Retina (tissue), 1 donor: ENCODE results near the gene TTLL11.

Experiments used
- DNase-seq: peaks from one replicate; pipeline ENCODE4 v3.0.0-alpha.2; 2016

Gene TTLL11

DNA sequence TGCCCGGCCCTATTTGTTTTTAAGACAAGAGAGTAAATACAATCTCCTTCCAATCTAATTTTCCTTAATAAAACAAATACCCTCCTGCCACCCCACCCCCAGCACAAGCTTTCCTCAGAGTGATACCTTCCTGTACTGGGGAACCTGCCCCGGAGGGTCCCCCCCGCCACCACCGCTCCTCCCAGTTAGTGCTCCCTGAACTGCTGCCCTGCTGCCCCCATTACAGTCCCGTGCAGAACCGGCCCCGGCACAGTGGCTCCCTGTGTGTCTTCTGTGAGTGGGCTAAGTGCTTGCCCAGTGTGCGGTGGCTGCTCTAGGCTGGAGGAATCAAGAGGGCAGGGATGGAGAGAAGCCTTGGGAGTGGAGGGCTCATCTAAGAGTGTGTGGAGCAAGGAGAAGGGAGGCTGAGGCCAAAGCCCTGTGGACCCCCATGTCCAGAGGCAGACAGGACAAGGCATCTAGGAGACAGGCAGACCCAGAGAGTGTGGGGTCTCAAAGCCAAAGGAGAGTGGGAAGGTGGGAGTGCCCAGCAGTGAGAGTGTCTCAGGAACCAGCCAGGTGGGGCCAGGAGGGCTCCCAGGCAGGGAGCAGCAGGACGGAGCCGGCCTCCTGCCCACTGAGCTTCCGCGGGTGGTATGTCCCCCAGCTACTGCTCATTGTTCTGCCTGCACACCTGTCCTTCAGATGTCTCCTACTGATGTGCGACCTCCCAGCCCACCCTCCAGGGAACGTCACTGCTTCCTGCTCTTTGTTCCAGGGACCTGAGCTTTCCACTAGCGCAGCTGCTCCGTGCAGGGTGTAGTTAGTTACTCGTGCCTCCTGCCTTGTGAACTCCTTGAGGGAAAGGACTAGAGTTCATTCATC lies 312.7 kb downstream of the TTLL11 start:
- DNase-seq = no peak

DNA sequence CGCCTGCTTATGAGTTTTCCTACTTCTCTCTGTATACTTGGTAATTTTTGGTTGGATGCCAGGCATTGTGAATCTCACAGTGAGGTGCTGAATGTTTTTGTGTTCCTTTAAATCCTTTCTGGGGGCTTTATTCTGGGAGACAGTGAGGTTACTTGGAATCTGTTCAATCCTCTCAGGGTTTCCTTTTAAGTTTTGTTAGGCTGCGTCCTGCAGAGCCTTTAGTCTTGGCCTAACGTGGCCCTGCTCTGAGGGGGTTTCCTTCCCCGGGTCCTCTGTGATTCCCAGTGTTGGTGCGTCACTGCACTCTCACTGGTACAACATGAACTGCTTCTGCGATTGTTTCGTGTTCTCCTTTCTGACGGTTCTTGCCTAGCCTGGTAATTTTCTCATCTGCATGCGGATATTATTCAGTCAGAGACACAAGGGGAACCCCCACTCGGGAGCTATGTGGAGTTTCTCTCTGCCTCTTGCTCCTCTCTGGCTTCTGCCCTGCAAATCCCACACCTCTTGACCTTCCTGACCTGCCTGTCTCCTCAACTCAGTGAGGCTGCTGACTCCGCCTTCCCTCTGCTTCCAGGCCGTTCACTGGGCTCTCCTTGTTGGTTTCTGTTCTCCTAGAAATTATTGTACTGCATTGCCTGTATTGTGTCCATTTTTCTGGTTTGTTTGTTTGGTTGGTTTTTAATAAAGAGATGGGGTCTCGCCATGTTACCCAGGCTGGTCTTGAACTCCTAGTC lies 313.6 kb downstream of the TTLL11 start:
- DNase-seq = no peak

DNA sequence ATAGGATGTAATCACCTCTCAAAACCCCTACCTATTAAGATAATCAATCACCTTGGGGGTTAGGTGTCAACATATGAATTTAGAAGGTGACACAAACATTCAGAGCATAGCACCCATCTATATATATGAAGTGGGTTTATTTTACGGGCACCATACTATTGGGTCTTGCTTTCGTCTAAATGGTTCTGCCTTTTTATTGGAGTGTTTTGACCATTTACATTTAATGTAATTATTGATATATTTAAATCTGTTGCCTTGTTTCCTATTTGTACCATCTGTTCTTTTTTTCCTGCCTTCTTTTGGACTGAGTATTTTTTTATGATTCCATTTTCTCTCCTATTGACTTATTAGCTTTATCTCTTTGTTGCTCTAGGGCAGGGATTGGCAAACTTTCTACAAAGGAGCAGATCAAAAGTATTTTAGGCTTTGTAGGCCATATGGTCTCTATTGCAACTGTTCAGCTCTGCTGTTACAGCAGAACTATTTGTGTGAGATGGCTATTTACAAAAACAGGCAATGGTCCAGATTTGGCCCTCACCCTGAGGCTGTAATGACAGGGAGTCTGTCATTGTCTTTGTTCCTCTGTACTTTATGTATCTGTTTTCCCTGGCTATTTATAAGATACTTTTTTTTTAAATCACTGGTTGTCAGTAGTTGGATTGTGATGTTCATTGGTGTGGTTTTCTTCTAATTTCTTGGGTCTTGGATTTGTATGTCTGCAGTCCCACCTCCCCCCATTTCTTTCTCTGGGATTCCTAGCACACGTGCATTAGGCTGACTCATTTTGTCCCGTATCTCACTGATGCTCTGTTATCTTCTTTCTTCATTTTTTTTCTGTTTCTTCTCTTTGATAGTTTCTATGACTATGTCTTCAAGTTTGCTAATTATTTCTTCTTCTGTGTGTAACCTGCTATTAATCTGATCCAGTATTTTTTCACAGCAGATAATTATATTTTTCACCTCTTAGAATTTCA lies 314.6 kb downstream of the TTLL11 start:
- DNase-seq = no peak

DNA sequence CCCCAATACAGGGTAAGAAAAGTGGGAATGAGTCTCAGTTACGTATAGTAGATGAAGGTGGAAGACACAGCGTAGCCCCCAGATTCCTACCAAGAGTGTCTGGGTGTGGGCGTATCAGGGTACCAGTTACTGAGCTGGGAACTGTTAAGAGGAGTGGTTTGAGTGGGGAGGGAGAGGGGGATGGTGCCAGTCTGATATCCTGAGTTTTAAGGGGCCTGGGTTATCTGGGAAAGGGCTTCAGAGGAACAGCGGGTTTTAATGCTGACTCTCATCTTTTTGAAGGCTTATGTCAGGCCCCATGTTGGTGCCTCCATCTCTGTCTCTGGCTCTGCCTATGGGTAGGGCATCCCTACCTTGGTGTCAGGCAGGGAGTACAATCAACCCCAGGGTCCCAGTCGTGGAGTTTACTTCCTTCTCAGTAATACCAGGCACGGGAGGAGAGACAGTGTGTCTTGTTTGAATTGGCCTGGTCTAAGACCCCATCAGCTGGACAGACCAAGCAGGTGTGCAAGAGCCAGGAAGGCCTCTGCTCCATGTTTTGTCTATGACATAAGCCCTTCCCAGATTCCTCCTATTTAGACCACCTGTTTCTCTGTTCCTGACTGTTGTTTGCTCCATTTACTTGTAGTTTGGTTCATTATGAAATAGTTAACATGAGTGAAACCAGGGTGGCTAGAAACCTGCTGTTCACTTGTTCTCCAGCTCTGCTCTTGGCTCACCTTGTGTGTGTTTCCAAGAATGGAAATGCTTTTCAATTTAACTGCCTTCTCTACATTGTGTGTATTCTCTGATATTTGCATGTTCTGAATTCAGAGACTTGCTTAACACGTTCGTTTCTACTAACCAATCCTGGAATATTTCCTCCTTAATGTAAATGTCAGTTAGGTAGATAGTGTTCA lies 316.1 kb downstream of the TTLL11 start:
- DNase-seq = no peak

DNA sequence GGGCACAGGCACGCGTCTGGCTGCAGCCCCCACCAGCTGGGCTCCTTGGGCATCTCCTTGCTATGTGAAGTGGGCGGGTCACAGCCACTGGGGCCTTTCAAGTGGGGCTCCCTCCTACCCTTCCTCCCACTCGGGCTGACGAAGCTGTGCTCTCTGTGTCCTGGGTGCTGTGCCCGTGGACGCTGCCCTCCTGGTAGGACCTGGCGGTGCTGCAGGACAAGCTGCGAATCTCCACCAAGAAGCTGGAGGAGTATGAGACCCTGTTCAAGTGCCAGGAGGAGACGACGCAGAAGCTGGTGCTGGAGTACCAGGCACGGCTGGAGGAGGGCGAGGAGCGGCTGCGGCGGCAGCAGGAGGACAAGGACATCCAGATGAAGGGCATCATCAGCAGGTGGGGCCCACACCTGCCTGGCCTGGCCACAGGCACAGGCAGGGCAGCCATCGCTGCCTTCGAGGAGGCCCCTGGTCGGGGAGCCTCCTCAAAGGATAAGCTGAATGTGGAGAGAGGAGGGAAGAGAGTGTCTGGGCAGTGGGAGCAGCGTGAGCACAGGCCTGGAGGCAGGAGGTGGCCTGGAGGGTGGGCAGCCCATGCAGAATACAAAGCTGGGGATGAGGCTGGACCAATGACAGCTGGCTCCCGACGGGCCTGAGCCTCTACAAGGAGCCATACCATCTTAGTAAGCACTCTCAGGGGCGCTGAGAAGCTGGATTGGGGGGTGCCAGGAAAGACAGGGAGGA lies 316.9 kb downstream of the TTLL11 start:
- no peak for DNase-seq

DNA sequence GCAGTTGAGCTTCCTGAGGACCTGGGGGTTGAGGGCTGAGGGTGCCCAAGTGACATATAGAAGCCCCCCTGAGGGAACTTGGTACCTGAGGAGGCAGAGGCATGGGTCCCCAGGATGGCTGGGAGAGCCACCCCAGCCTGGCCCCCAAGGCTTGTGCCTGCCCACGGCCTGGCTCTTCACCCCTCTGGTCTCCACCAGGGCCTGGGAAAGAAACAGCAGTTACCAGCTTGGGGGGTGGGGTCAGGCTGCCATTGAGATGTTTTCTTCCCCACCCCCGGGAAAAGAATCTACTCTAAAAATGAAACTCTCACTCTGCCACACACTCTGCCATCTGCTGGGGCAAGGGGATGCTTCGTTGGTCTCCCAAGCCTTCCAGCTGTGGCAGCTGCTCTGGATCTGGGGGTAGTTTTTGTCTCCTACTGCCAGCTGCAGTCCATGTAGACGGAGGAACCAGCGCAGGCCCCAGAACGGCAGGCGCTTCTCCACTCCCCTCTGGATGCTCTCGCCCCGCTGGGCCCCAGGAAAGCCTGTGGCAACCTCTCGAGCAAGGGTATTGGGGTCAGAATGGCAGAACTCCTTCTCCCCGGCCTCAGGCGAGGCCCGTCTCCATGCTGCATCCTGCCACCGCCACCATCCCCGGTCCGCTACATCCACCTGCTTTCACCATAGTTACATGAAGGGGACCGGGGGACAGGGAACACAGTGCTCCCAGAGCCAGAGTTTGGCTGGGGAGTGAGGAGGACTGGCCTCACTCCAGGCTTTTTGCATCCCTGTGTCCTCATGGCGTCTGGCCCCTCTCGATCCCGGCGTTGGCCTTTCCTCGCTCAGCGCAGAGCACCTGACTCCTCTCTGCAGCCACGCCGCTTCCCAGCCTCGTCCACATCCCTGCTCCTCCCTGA lies 318.1 kb downstream of the TTLL11 start:
- DNase-seq = no peak

DNA sequence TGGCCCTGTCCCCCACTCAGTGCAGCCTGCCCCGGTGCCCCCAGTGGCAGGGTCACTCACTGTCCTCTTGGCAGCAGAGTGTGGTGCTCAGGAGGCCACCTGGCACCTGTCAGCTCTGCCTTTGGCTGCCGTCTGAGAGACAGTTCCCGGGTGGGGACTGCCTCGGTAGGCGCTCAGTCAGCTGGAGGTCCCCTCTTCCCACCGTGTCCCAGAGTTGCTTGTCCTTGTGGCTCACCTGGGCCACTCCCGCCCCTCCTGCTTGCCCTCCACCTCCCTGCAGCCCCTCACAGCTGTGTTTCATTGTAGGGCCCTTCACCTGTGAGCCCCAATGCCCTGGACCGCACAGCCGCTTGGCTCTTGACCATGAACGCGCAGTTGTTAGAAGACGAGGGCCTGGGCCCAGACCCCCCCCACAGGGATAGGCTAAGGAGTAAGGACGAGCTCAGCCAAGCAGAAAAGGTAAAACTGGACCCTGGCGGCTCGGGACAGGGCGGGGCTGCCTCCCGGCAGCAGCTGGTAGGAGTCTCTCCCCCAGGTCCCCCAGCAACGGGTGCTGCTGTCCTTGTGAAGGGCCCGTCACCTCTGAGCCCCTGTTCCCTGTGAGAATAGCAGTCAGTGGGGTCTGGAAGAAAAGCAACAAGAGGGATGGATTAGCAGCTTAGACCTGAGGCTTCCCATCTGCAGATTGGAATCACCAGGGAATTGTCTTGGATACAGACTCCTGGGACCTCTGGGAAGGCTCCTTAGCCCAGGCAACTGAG lies 319.0 kb downstream of the TTLL11 start:
- DNase-seq = no peak

DNA sequence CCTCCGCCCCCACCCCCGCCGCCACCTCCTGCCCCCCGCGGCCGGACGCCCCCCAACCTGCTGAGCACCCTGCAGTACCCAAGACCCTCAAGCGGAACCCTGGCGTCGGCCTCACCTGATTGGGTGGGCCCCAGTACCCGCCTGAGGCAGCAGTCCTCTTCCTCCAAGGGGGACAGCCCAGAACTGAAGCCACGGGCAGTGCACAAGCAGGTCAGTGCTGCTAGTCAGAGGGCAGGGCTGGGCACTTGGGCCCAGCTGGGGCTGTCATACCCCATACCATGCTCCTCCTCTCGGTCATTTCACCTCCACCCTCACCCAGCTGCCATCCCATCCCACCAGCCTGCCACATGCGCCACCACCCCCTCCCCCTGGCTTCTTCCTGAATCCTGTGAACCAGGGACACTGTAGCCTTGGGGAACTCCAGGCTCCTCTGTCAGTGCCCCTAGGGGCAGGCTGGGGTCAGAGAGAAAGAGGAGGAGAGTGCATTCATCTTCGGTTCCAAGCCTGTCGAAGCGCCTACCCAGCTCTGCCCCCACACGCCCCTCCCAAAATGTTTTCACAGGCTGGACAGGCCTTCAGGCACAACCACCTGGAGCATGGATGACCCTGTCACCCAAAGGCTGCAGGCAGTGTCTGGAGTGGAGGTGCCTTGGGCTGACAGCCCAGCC lies 319.7 kb downstream of the TTLL11 start:
- no peak for DNase-seq

DNA sequence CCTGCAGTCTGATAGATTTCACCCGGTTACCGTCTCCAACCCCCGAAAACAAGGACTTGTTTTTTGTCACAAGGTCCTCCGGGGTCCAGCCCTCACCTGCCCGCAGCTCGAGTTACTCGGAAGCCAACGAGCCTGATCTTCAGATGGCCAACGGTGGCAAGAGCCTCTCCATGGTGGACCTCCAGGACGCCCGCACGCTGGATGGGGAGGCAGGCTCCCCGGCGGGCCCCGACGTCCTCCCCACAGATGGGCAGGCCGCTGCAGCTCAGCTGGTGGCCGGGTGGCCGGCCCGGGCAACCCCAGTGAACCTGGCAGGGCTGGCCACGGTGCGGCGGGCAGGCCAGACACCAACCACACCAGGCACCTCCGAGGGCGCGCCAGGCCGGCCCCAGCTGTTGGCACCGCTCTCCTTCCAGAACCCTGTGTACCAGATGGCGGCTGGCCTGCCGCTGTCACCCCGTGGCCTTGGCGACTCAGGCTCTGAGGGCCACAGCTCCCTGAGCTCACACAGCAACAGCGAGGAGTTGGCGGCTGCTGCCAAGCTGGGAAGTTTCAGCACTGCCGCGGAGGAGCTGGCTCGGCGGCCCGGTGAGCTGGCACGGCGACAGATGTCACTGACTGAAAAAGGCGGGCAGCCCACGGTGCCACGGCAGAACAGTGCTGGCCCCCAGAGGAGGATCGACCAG lies 320.4 kb downstream of the TTLL11 start:
- DNase-seq = no peak
